Panc1 (cell line): ENCODE measurements around the gene MAPT. TPM values are rescaled to one million over a fixed set of nuclear protein-coding genes. Genes with fewer than 3 reads are reported as not detected.
A peak's percentile ranks its signal among the peaks of the same experiment; 100 is the strongest.

Experiments used
- ATAC-seq: fragments of 200-7000 bp; cut with Tn5 transposase; 2 replicates; pipeline ENCODE4 v1.9.1; 2020; ENCODE audit warnings: mild to moderate bottlenecking, moderate library complexity
- BruUV-seq: library from RNA; stranded (reverse); fragments of 400-500 nt; replicated peaks from 2 replicates; lab custom pipeline; 2021; lab: Mats Ljungman, UMichigan
- CTCF ChIA-PET: fragments of 300-600 bp; sonication (Branson Sonifier 250); formaldehyde crosslinking; loops from one replicate; lab custom pipeline; 2022; ENCODE audit warnings: antibody characterized with exemption; lab: Charles Lee
- POLR2A ChIA-PET: fragments of 300-600 bp; sonication (Branson Sonifier 250); formaldehyde crosslinking; loops from one replicate; lab custom pipeline; 2022; ENCODE audit warnings: antibody characterized with exemption; lab: Charles Lee
- DNase-seq: peaks from one replicate; pipeline ENCODE4 v3.0.0-alpha.2; 2010; ENCODE audit warnings: low read depth, low spot score
- H3K27ac ChIP-seq: 2 replicates; pipeline ENCODE4 v1.5.1; 2011; ENCODE audit warnings: mild to moderate bottlenecking, low read length, inconsistent platforms
- H3K27me3 ChIP-seq: fragments of 200-500 bp; sonication (Bioruptor generic); 2 replicates; pipeline ENCODE4 v1.6.0; 2014; ENCODE audit warnings: low read length, inconsistent platforms; ENCODE audit not compliant: control insufficient read depth, insufficient read depth
- H3K36me3 ChIP-seq: fragments of 200-500 bp; sonication (Bioruptor generic); 2 replicates; pipeline ENCODE4 v1.5.1; 2014; ENCODE audit warnings: inconsistent platforms, mild to moderate bottlenecking, low read length, moderate library complexity; ENCODE audit not compliant: control insufficient read depth, insufficient read depth
- H3K4me1 ChIP-seq: 2 replicates; pipeline ENCODE4 v1.5.1; 2011; ENCODE audit warnings: inconsistent platforms, mild to moderate bottlenecking, low read length, moderate library complexity; ENCODE audit not compliant: control insufficient read depth, insufficient read depth
- H3K4me3 ChIP-seq, 2 experiments: 2 replicates each; pipeline ENCODE4 v1.5.1; 2011 to 2012; ENCODE audit warnings: low read depth in 2 of 2, low read length in 2 of 2, mild to moderate bottlenecking in 2 of 2, inconsistent platforms in 1 of 2, moderate library complexity in 1 of 2
- H3K9me3 ChIP-seq: fragments of 200-500 bp; sonication (Bioruptor generic); 2 replicates; pipeline ENCODE4 v1.5.1; 2014; ENCODE audit warnings: low read depth, mild to moderate bottlenecking, inconsistent platforms, low read length, moderate library complexity; ENCODE audit not compliant: control insufficient read depth, insufficient read depth
- CTCF ChIP-seq: fragments of 450-650 bp; IDR thresholded peaks from 2 replicates; pipeline ENCODE4 v1.5.1; 2017; ENCODE audit warnings: mild to moderate bottlenecking
- POLR2AphosphoS5 ChIP-seq: IDR thresholded peaks from 2 replicates; pipeline ENCODE4 v1.6.1; 2012; ENCODE audit warnings: mild to moderate bottlenecking, low read depth, low read length, moderate library complexity
- REST ChIP-seq, 2 experiments: IDR thresholded peaks; 2 replicates each; pipeline ENCODE4 v1.6.1; 2011 to 2012; ENCODE audit warnings: low read depth in 2 of 2, control low read depth in 1 of 2, low read length in 1 of 2, mild to moderate bottlenecking in 1 of 2, moderate library complexity in 1 of 2; ENCODE audit not compliant: insufficient read depth in 1 of 2
- SIN3A ChIP-seq: IDR thresholded peaks from 2 replicates; pipeline ENCODE4 v1.6.1; 2012; ENCODE audit warnings: low read depth, mild to moderate bottlenecking, low read length, moderate library complexity, borderline replicate concordance; ENCODE audit not compliant: insufficient read depth
- TCF7L2 ChIP-seq: IDR thresholded peaks from 2 replicates; pipeline ENCODE4 v1.6.1; 2011; ENCODE audit warnings: mild to moderate bottlenecking, low read depth, low read length, inconsistent platforms
- in situ Hi-C: cut with HindIII; loops from 2 replicates; pipeline ENCODE4 v1.10.0; 2016; ENCODE audit warnings: low sequenced_read_pairs, low pct_unique_long_range_greater_than_20kb
- intact Hi-C: fragments of 100-400 bp; cut with micrococcal nuclease; formaldehyde crosslinking; loops from one replicate; pipeline ENCODE4 v1.10.0; 2022; ENCODE audit not compliant: unreplicated experiment
- total RNA-seq: library from RNA; stranded (reverse); gene quantifications from one replicate; pipeline ENCODE4 v1.2.1, GENCODE V29; 2021; ENCODE audit not compliant: unreplicated experiment

Gene MAPT
- total RNA-seq, 1 experiment from 2014 or later = 0.59 TPM

- in situ Hi-C loops = no loop called here
- Histone ChIP-seq H3K36me3 (no peaks in the 10 kb centered on the region), H3K4me3 (no peak overlapping the region), H3K4me1 (no peaks in the 10 kb centered on the region), H3K9me3 (no peaks in the 10 kb centered on the region), H3K27ac (no peak overlapping the region), H3K27me3 (no peaks in the 10 kb centered on the region)
- ATAC-seq (peak; percentile 92), DNase-seq (peak; percentile 20)
- ChIA-PET CTCF (interaction anchor here (0.6 to 1.6 kb wide), 2 partner anchors 211 to 377 kb away, joined by 4 to 5 read pairs; no protein-coding TSS in a partner anchor), POLR2A (no interaction called here)
- intact Hi-C loops = no loop called here
- TF ChIP-seq TCF7L2 (no peak), CTCF (peak; percentile 83)
- BruUV-seq = no TSS peak
These were observed 108.1 kb downstream of the MAPT start for GRCh38 chr17:46002311-46002972.

GRCh38 chr17:46002973-46003316 is 108.6 kb downstream of the MAPT start:
- H3K4me1 ChIP-seq = no peaks in the 10 kb centered on the region
- TF ChIP-seq CTCF (no peak), REST (IDR thresholded peaks at IDR 0.05; ENCODE audit: insufficient read depth in 1 of 2, low read depth in 2 of 2, low read length in 1 of 2) (no peak), TCF7L2 (no peak), SIN3A (no peak), POLR2AphosphoS5 (no peak)
- in situ Hi-C loops (no loop called here), intact Hi-C loops (no loop called here)
- no peak overlapping the region for H3K27ac ChIP-seq
- no peak for DNase-seq
- H3K36me3 ChIP-seq = no peaks in the 10 kb centered on the region
- no peaks in the 10 kb centered on the region for H3K27me3 ChIP-seq
- no TSS peak for BruUV-seq
- peak; percentile 20; the same call in 1 of the 2 replicates for ATAC-seq
- CTCF ChIA-PET = interaction anchor here (1.6 kb wide), 1 partner anchor 210 kb away, joined by 5 read pairs; no protein-coding TSS in a partner anchor
- POLR2A ChIA-PET = no interaction called here
- no peak overlapping the region for H3K4me3 ChIP-seq
- H3K9me3 ChIP-seq = no peaks in the 10 kb centered on the region
